ENCODE data around the gene CIZ1. TPM values are rescaled to one million over a fixed set of nuclear protein-coding genes. Genes with fewer than 3 reads are reported as not detected.

CIZ1 gene, protein sequence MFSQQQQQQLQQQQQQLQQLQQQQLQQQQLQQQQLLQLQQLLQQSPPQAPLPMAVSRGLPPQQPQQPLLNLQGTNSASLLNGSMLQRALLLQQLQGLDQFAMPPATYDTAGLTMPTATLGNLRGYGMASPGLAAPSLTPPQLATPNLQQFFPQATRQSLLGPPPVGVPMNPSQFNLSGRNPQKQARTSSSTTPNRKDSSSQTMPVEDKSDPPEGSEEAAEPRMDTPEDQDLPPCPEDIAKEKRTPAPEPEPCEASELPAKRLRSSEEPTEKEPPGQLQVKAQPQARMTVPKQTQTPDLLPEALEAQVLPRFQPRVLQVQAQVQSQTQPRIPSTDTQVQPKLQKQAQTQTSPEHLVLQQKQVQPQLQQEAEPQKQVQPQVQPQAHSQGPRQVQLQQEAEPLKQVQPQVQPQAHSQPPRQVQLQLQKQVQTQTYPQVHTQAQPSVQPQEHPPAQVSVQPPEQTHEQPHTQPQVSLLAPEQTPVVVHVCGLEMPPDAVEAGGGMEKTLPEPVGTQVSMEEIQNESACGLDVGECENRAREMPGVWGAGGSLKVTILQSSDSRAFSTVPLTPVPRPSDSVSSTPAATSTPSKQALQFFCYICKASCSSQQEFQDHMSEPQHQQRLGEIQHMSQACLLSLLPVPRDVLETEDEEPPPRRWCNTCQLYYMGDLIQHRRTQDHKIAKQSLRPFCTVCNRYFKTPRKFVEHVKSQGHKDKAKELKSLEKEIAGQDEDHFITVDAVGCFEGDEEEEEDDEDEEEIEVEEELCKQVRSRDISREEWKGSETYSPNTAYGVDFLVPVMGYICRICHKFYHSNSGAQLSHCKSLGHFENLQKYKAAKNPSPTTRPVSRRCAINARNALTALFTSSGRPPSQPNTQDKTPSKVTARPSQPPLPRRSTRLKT
- total RNA-seq, result 25.3 and 25.5 TPM in 2 replicates

DNA sequence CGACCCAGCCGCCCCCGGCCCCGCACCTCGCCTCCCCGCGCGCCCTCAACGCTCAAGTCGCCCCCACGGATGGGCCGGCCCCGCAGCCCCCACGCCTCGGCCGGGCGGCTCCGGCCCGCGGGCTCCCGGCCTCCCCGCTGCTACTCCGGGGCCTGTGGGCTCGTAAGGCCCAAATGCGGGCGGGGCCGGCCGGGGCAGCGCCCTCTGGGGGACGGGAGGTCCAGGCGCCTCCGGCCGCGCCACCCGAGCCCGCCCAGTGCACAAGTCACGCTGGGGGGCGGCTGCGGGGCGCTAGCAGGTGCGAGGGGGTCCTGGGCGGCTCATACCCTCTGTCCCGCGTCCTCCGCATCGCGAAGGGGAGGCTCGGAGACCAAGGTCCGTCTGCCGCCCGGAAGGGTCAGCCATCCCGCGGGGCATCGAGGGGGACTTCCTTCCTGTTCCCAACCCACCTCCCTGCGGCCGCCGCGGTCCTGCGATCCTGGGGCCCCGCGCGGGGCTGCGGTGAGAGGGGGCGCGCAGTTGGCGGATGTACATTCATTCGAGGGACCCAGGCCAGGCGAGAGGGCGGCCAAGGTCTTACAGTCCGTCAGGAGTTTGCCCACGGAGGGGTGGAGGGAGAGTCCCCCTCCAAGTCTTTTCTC is at the start of gene CIZ1:
CIZ1 (minus strand) TSS at position 167 of the 641 bp plus-strand sequence. CDS start 715 bp downstream, outside the sequence.

DNA sequence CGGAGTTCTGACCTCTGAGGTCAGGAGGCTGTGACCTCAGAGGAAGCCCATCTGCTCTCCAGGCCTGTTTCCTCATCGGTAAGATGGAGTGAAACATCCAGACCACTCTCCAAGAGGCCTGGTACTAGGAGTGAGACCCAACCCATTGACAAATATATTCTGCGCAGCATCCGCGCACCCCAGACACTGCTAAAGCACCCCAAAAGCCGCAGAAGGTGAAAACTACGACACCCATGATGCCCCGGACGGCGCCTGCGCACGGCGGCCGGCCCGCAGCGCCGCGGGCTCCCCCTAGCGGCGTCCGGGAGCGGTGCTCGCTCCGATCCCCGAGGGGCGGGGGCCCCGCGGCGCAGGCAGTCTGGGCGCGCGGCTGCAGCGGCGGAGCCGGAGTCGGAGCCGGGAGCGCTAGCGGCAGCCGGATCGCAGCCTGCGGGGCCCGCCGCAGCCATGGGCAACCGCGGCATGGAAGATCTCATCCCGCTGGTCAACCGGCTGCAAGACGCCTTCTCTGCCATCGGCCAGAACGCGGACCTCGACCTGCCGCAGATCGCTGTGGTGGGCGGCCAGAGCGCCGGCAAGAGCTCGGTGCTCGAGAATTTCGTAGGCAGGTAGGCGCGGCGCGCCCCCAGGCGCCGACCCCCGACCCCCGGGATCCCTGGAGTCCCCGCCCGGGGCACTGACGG is 11.8 kb upstream of the CIZ1 start, which contains the start of gene DNM1:
DNM1 (plus strand) TSS at position 356 of the 683 bp plus-strand sequence; CDS start at position 448, 92 bp downstream.

DNA sequence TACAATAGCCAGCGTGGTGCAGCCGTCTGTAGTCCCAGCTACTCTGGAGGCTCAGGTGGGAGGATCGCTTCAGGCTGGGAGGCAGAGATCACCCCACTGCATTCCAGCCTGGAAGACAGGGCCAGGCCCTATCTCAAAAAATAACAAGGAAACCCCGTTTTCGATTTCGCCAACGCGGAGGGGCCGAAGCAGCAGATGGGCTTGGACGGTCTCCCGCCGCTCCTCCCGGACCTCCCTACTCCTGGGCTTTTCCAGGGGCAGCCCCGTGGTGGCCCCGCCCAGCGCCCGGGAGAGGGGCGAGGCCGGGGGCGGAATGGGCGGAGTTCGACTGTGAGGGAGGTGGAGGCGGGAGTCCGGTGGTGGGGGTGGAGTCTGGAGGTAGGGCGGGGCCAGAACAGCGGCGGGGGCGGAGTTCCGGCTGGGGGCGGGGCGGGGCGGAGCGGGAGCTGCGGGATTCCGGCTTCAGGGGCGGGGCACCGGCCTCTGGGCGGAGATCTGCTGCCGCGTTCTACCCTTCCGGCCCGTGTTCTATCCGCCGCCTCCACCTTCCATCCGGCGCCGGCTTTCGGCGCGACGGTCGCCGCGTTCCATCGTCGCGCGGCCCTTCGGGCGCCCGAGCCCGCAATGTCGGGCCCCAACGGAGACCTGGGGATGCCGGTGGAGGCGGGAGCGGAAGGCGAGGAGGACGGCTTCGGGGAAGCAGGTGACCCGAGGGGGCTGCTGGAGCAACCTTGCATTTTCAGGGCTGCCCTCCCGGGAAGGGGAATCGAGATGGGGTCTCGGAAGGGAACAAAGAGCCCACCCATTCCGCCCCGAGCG is 31.4 kb downstream of the CIZ1 start, which contains the start of gene BBLN:
BBLN (plus strand) TSS at position 482 of the 819 bp plus-strand sequence; CDS start at position 625, 143 bp downstream.

DNA sequence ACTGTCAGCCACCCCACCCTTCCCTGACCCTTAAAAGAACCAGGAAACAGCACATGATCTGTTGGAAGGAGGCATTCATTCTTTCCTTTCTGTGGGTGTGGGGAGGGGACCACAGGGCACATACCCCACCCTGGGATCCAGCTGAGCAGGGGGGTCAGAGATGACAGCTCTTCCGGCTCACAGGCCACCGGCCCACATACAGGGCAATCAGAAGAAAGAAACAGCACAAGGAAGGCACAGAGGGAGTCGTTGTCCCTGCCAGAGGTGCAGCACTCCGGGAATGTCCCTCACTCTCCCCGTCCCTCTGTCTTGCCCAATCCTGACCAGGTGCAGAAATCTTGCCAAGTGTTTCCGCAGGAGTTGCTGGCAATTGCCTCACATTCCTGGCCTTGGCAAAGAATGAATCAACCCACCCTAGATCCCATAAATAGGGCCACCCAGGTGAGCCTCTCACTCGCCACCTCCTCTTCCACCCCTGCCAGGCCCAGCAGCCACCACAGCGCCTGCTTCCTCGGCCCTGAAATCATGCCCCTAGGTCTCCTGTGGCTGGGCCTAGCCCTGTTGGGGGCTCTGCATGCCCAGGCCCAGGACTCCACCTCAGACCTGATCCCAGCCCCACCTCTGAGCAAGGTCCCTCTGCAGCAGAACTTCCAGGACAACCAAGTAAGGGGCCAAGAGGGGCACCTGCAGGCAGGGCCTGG is 42.2 kb downstream of the CIZ1 start, which contains the start of gene LCN2:
LCN2 (plus strand) TSS at position 453 of the 701 bp plus-strand sequence; CDS start at position 526, 73 bp downstream.

DNA sequence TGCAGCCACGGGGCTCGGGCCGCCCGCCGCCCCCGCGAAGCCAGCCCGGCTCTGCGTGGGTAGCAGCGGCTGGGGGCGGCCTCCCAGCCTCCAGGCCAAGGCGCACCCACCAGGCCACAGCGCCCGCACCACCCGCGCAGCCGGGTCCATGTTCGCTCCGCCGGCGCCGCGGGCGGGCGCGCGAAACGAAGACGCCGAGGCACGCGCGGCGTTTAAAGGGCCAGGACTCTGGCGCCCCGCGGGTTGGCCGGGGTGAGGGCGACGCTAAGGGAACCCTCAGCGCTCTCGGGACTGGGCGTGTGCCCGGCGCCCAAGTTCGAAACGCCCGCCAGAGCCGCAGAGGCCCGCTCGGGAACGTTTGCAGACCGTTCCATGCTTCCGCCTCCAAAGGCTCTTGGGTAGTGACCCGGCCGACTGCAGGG is 63.8 kb downstream of the CIZ1 start, which contains the start of gene PTGES2:
PTGES2 (minus strand) TSS at position 162 of the 422 bp plus-strand sequence; CDS start at position 150, 12 bp downstream.

Other genes starting within 250 kb of the CIZ1 start
- 10.2 and 15.0 TPM in 2 replicates for gene EEIG1, start 210.6 kb downstream of the CIZ1 start, total RNA-seq
- 10.5 and 11.1 TPM in 2 replicates for gene NAIF1, start 124.3 kb downstream of the CIZ1 start, total RNA-seq
- 49.7 and 55.6 TPM in 2 replicates for gene SLC25A25, start 123.3 kb downstream of the CIZ1 start, total RNA-seq
- gene PTGES2, start 63.8 kb downstream of the CIZ1 start, total RNA-seq, result 55.0 and 82.1 TPM in 2 replicates
- gene LCN2, start 42.1 kb downstream of the CIZ1 start, total RNA-seq, result not detected in 2 replicates
- 23.0 and 35.4 TPM in 2 replicates for gene BBLN, start 31.3 kb downstream of the CIZ1 start, total RNA-seq
- 19.5 and 20.7 TPM in 2 replicates for gene DNM1, start 11.8 kb upstream of the CIZ1 start, total RNA-seq
- gene GOLGA2, start 84.4 kb upstream of the CIZ1 start, total RNA-seq, result 127 and 163 TPM in 2 replicates
- gene SWI5, start 84.7 kb upstream of the CIZ1 start, total RNA-seq, result 30.2 and 31.2 TPM in 2 replicates
- gene TRUB2, start 130.9 kb upstream of the CIZ1 start, total RNA-seq, result 14.3 and 16.1 TPM in 2 replicates
- 23.1 and 28.0 TPM in 2 replicates for gene COQ4, start 131.3 kb upstream of the CIZ1 start, total RNA-seq
- gene SLC27A4, start 149.0 kb upstream of the CIZ1 start, total RNA-seq, result 14.2 and 16.5 TPM in 2 replicates
- gene URM1, start 179.8 kb upstream of the CIZ1 start, total RNA-seq, result 31.5 and 37.4 TPM in 2 replicates
- 57.0 and 125 TPM in 2 replicates for gene CERCAM, start 229.3 kb upstream of the CIZ1 start, total RNA-seq

Measured in uterine smooth muscle cell (primary cell).